HepG2 (cell line): Measurements from ENCODE around the gene MINDY1. TPM values are rescaled to one million over a fixed set of nuclear protein-coding genes. Genes with fewer than 3 reads are reported as not detected.

Source experiments
- ETV6 ChIP-seq: sonication (generic); formaldehyde crosslinking; conservative IDR thresholded peaks from 2 replicates; pipeline ENCODE4 v1.4.0; 2020; ENCODE audit warnings: missing genetic modification reagents
- HOXA5 ChIP-seq: sonication (generic); formaldehyde crosslinking; IDR thresholded peaks from 2 replicates; pipeline ENCODE4 v1.4.0; 2020; ENCODE audit warnings: missing genetic modification reagents
- KMT2B ChIP-seq: IDR thresholded peaks from 2 replicates; pipeline ENCODE4 v1.6.1; 2016; ENCODE audit warnings: missing genetic modification reagents, missing compliant biosample characterization
- MAX ChIP-seq: IDR thresholded peaks from 2 replicates; pipeline ENCODE4 v1.6.1; 2012; ENCODE audit warnings: inconsistent platforms
- MXD3 ChIP-seq: IDR thresholded peaks from 2 replicates; pipeline ENCODE4 v1.6.1; 2016; ENCODE audit warnings: mild to moderate bottlenecking, missing biosample characterization, missing genetic modification reagents
- PATZ1 ChIP-seq: sonication (generic); formaldehyde crosslinking; IDR thresholded peaks from 2 replicates; pipeline ENCODE4 v1.4.0; 2020; ENCODE audit warnings: missing genetic modification reagents
- PITX1 ChIP-seq: sonication (generic); formaldehyde crosslinking; IDR thresholded peaks from 2 replicates; pipeline ENCODE4 v1.5.1; 2020; ENCODE audit warnings: mild to moderate bottlenecking, missing genetic modification reagents
- REPIN1 ChIP-seq: sonication (generic); formaldehyde crosslinking; IDR thresholded peaks from 2 replicates; pipeline ENCODE4 v1.8.0; 2022; ENCODE audit warnings: missing genetic modification reagents, low read depth, mild to moderate bottlenecking, borderline replicate concordance
- SETDB1 ChIP-seq: sonication (generic); formaldehyde crosslinking; IDR thresholded peaks from 2 replicates; pipeline ENCODE4 v1.5.1; 2020; ENCODE audit warnings: missing genetic modification reagents, mild to moderate bottlenecking, borderline replicate concordance
- SKIL ChIP-seq: sonication (generic); formaldehyde crosslinking; IDR thresholded peaks from 2 replicates; pipeline ENCODE4 v1.8.0; 2022; ENCODE audit warnings: missing genetic modification reagents, mild to moderate bottlenecking, moderate library complexity, borderline replicate concordance
- SOX5 ChIP-seq: IDR thresholded peaks from 2 replicates; pipeline ENCODE4 v1.6.1; 2016; ENCODE audit warnings: borderline replicate concordance
- STAT6 ChIP-seq: sonication (generic); formaldehyde crosslinking; IDR thresholded peaks from 2 replicates; pipeline ENCODE4 v1.4.0; 2020; ENCODE audit warnings: missing genetic modification reagents, mild to moderate bottlenecking, borderline replicate concordance
- XRCC5 ChIP-seq: fragments of 200-400 bp; formaldehyde crosslinking; optimal IDR thresholded peaks from 2 replicates; pipeline ENCODE3; 2017; ENCODE audit warnings: mild to moderate bottlenecking, low read length
- ZMYM2 ChIP-seq: sonication (generic); formaldehyde crosslinking; IDR thresholded peaks from 2 replicates; pipeline ENCODE4 v1.8.0; 2022; ENCODE audit warnings: mild to moderate bottlenecking, missing genetic modification reagents
- ZNF264 ChIP-seq: sonication (generic); formaldehyde crosslinking; IDR thresholded peaks from 2 replicates; pipeline ENCODE4 v1.4.0; 2020; ENCODE audit warnings: missing genetic modification reagents
- ZNF414 ChIP-seq: sonication (generic); formaldehyde crosslinking; IDR thresholded peaks from 2 replicates; pipeline ENCODE4 v1.5.0; 2020; ENCODE audit warnings: missing genetic modification reagents
- ZNF879 ChIP-seq: sonication (generic); formaldehyde crosslinking; IDR thresholded peaks from 2 replicates; pipeline ENCODE4 v1.8.1; 2023; ENCODE audit warnings: missing genetic modification reagents
- polyA plus RNA-seq, 8 experiments: library from polyadenylated mRNA; depleted of rRNA in 3 of 8; stranded (reverse) in 7 of 8; unstranded in 1 of 8; fragments of >200 nt; fragmentation: Illumina TruSeq in 4 of 8; extraction: Trizol in 4 of 8; gene quantifications; 2 replicates each; pipeline versions ENCODE4 v1.2.1 to v1.2.3, GENCODE V29; 2011 to 2016; ENCODE audit warnings: low read depth in 4 of 8, missing spikeins in 1 of 8, mixed read lengths in 1 of 8; ENCODE audit not compliant: insufficient read depth in 1 of 8
- total RNA-seq, 5 experiments: library from RNA; depleted of rRNA; stranded (reverse); fragments of >200 nt; fragmentation: Illumina TruSeq; extraction: Trizol; gene quantifications; 2 replicates each; pipeline ENCODE4 v1.2.3, GENCODE V29; 2016; ENCODE audit warnings: low read depth in 1 of 5

The MINDY1 gene
- total and polyA plus RNA-seq, 2 of the 13 experiments (the other 11 are each of a cell fraction or from before 2014, with no cell fraction given) = 11.1 to 15.0 TPM

GRCh38 chr1:150981805-150982712 is 24.6 kb downstream of the MINDY1 start, which contains the start of gene ANXA9 (continued):
- TF ChIP-seq SKIL (CRISPR knock-in tag) (peak; percentile 79; the same call in 1 of the 2 replicates), MAX (peak; percentile 88), ZNF264 (CRISPR knock-in tag) (peak; percentile 72), ZNF414 (0 out of 2 replicates have a peak, but pooled peaks have one; percentile 22), ETV6 (CRISPR knock-in tag) (no peak), MXD3 (peak; percentile 41; the same call in 1 of the 2 replicates), SETDB1 (CRISPR knock-in tag) (no peak), XRCC5 (peak; percentile 91), ZNF879 (CRISPR knock-in tag) (no peak), PITX1 (peak; percentile 60; the same call in 1 of the 2 replicates), ZMYM2 (CRISPR knock-in tag) (peak; percentile 94), REPIN1 (peak; percentile 75; the same call in 1 of the 2 replicates), KMT2B (no peak), PATZ1 (peak; percentile 92), STAT6 (no peak), HOXA5 (peak; percentile 28; the same call in 1 of the 2 replicates), SOX5 (CRISPR knock-in tag) (peak; percentile 56; the same call in 1 of the 2 replicates)
